GM19452 (cell line): ENCODE data around the gene XIAP.
A peak's percentile ranks its signal among the peaks of the same experiment; 100 is the strongest.
"Not testable (repeated sequence)": the region's sequence is repeated elsewhere in the genome, so short reads cannot be mapped to it uniquely, and the experiment has no call there.

Experiments
- ATAC-seq: cut with Tn5 transposase; IDR thresholded peaks from one replicate; pipeline ENCODE4 v1.9.1; 2021; ENCODE audit not compliant: unreplicated experiment

The XIAP gene

DNA sequence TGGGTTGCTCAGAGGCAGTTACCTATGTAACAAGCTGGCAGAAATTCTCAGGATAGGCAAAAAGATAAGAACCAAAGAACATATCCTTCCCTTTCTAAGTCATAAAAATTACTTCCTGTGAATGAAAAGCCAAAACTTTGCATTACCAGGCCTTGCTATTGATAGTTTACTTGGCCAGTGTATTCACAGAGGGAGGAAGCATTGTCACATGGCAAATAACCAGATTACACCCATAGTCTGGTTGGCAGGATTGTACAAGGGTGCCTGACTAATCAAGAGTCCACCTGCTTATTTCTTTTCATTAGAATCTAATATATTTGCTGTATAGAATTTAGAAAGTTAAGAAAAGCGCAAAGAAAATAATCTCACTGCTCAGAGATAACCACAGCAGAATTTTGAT is 14.1 kb downstream of the XIAP start:
- no peak for ATAC-seq

DNA sequence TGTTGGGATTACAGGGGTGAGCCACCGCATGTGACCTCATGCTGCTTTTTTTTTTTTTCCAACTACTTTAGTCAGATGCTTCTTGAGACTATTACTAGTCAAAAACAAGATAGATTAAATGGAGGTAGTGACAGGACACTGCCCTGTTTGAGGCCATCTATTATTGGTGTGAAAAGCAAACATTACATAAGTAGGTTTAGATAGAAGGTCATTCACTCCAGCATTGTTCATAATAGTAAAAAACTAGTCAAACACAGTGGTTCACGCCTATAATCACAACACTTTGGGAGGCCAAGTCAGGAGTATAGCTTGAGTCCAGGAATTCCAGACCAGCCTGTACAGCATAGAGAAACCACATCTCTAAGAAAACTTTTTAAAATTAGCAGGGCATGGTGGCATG is 16.3 kb downstream of the XIAP start:
- ATAC-seq = no peak

DNA sequence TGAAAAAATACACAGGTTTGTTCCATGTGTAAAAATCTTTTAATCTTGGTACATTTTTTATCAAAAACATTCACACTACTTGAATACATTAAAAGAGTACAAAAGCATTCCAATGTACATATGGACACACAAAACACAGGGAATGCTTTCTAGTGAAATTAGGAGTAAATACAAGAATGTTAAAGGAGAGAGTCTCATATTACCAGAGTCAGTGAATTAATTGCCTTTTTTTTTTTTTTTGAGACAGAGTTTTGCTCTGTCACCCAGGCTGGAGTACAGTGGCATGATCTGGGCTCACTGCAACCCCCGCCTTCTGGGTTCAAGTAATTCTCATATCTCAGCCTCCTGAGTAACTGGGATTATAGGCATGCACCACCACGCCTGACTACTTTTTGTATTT is 17.0 kb downstream of the XIAP start:
- ATAC-seq = no peak

DNA sequence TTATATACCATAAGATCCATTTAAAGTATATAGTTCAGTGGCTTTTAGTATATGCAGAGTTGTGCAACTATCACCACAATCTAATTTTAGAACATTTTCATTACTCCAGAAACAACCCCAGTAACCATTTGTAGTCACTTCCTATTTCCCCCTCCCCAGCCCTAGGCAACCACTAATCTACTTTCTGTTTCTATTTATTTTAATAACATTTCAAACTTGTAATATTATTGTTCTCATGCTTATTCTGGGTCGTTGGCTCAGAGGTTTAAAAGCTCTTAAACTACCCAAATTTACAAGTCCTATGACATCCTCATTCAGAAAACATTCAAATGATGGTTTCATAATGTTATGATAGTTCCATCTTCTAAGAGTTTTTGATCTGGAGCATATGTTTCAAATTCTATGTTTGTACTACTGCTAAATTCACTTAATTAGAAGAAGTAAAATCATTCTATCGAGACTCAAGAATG is 18.4 kb downstream of the XIAP start:
- ATAC-seq = peak; percentile 89

DNA sequence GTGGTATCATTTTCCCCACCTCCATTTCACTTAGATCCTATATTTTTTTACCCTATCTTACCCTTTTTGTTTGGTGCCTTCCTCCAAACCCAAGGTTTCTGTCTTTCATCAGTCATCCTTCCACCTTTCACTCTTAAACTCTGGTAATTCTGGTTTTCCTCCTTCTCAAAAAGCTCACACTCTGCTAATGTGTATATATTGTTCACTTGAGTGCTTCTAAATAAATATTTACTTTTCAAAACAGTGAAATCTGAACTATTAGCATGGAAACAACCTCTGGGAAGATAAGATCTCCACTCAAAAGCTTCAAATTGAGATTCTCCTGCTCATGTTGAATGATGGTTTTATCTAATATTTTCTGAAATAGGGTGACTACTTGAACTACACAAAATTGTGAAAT is 21.5 kb downstream of the XIAP start:
- no peak for ATAC-seq

DNA sequence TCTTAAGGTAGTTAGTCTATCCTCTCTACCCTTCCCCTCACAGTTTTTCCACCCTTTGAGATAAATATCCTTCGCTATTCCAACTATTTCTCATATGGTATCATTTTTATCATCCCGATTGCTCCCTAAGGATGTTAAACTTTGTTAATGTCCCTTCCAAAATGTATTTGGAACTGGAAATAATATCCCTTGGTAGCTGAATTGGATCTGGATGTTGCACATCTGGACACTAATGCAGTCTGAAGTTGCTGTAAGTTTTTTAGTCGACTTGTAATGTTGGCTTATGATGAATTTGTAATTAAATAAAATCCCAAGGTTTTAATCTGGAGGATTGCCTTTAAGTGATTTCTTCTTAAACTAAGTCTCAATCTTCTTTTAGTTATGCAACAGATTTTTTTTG is 22.5 kb downstream of the XIAP start:
- ATAC-seq = no peak

DNA sequence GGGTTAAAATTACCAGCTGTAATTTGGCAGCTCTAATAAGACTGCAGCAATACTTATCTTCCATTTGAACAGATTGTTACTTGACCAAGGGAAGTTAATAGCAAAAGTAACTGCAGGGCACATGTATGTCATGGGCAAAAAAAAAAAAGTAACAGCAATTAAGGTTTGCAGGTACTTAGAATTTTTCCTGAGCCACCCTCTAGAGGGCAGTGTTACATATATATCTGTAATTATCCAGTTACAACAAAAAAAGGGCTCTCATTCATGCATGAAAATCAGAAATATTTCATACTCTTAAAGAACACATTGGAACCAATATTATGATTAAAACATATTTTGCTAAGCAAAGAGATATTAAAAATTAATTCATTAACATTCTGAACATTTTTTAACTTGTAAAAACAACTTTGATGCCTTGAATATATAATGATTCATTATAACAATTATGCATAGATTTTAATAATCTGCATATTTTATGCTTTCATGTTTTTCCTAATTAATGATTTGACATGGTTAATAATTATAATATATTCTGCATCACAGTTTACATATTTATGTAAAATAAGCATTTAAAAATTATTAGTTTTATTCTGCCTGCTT is 25.1 kb downstream of the XIAP start:
- no peak for ATAC-seq

DNA sequence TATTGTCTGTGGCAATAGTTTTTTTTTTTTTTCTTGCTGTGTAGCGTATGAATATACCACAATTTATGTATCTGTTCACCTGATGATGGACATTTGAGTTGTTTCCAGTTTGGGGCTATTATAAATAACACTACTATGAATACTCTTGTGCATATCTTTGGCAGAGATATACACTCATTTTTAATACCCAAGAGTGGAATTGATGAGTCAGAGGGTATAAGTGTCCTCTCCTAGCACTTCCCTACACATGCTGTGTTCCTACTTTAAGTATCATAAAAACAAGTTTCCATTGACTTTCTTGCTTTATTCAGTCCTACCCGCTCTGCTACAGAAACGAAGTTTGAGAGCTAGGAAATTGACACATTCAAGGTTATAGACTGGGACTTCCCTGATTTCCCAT is 39.8 kb downstream of the XIAP start:
- ATAC-seq = no peak

DNA sequence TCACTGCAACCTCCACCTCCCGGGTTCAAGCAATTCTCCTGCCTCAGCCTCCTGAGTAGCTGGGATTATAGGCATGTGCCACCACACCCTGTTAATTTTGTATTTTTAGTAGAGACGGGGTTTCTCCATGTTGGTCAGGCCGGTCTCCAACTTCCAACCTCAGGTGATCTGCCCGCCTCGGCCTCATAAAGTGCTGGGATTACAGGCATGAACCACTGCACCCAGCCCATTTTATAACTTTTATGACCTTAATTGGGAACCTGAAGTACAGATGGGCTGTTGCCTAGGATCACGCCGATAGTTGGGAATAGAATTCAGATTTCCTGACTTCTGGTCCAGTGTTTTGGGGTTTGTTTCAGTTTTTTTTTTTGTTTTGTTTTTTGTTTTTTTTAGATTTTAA is 43.4 kb downstream of the XIAP start:
- not testable (repeated sequence) for ATAC-seq

DNA sequence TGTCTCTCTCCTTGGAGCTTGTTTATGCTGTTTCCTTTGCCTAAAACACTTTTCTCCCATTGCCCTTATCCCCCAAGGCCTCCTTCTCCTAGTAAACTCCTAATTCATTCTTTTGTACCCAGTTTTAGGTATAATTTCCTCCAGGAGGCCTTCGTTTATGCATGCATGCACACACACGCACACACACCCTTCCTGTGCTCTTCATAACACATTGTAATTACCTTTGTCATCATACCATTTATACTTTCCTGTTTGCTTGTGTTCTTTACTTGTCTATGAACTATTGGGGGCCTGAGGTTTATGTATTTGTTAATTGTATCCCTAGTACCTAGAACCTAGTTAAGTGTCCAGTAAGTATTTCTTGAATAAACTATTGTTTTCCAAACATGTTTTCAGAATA is 45.5 kb downstream of the XIAP start:
- ATAC-seq = no peak

DNA sequence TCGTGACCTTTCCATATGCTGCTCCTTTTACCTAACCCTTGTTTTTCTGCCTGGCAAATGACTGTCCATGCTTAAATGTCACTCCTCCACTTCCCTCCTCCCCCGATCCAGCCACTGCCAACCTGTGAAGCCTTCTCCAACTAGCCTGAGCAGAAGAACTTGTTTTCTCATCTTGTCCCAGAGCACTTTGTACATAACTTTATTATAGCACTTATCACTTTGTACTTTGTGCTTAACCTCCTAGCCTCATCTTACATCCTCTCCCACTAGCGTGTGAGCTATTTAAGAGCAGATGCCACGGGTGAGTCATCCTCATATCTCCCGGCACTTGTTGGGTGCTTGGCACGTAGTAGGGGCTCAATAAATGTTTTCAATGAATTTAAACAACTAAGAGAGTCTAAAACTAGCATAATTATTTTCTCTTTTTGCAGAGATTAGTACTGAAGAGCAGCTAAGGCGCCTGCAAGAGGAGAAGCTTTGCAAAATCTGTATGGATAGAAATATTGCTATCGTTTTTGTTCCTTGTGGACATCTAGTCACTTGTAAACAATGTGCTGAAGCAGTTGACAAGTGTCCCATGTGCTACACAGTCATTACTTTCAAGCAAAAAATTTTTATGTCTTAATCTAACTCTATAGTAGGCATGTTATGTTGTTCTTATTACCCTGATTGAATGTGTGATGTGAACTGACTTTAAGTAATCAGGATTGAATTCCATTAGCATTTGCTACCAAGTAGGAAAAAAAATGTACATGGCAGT is 46.9 kb downstream of the XIAP start:
- ATAC-seq = no peak

DNA sequence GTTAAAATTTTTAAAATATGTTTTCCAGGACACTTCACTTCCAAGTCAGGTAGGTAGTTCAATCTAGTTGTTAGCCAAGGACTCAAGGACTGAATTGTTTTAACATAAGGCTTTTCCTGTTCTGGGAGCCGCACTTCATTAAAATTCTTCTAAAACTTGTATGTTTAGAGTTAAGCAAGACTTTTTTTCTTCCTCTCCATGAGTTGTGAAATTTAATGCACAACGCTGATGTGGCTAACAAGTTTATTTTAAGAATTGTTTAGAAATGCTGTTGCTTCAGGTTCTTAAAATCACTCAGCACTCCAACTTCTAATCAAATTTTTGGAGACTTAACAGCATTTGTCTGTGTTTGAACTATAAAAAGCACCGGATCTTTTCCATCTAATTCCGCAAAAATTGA is 49.7 kb downstream of the XIAP start:
- ATAC-seq = no peak

DNA sequence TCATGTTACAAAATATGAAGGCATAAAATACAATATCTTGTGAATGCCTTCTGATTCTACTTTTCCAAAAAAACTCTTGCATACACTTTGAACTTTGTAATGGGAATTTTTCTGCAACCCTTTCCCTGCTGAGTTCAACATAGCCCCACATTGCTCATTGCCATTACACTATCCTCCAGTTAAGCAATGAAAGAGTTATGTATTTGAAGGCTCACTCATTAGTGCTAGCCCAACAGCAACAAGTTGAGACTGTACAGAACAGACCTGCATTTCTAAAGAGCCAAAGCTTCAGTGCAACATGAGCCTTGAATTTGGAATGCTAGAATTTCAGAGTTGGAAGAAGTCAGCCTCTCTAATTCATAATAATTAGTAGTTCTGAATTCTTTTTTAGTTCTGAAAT is 57.2 kb downstream of the XIAP start:
- ATAC-seq = no peak

DNA sequence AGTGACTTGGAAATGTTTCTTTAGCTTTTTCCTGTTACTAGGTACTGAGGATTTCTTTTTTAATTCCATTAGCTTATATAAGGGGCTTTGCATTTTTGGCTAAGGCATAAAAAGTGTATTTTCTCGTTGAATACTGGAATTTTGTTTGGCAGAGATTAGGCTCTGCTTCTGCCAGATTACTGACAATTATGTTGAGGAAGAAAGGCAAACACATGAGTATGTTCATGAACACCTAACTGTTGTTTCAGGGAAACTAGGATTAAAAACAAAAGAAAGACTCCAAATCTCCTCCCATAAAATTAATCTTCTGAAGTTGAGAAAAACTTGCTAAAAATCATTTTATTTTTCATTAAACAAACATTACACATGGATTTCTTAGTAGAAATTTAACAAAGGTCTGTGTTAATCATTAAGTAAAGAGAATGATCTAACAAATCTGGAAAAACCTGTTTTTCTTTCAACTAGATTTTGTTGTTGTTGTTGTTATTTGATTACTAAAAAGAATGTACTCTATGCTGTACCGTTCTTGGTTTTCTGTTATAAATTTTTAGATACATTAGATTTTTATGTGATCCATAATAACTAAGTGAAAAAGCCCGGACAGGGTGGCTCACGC is 58.4 kb downstream of the XIAP start:
- ATAC-seq = no peak

DNA sequence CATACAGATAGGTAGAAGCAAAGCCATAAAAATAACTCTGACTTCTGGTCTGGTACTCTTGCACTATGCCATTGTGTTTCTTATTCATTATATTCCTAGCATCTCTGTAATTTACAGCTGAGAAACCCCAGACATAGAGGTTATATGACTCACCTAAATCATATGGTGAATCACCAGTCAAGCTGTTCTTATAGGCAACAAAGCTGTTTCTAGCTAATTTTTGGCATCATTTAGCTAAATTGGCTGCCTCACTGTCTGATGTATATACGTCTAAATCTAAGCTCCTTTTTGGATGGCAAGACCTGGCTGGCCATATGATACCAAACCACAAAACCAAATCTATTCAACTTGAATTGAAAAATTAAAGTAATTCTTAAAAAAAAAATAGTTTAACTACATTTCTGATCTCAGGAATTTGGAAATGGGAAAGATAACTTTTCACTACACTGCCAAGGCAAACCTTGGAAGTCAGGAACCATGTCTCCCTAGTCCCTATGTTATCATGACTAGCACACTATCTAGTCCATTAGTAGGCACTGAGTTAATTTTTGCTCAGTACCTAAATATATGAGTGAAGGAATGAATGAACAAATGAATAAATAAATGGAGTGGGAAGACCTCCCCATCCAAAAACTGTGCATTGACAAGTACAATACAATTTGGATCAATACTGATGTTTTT is 60.4 kb downstream of the XIAP start:
- ATAC-seq = no peak

DNA sequence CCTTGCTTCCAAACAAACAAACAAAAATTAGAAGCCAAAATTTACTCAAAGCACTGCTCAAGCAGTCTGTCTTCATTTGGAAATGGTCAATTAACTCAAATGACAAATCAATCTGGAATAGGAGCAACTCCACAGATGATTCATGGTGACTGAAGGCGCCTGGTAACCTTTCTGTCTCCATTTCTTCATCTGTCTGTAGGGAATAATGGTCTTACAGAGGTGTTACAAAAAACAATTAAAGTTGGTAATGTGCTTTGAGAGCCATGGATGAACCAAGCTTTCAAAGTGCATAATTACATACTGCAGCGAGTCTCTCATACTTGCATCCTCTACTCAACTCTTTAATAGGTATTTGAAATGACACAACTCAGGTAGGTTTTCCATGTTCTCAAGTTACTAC is 63.4 kb downstream of the XIAP start:
- no peak for ATAC-seq

DNA sequence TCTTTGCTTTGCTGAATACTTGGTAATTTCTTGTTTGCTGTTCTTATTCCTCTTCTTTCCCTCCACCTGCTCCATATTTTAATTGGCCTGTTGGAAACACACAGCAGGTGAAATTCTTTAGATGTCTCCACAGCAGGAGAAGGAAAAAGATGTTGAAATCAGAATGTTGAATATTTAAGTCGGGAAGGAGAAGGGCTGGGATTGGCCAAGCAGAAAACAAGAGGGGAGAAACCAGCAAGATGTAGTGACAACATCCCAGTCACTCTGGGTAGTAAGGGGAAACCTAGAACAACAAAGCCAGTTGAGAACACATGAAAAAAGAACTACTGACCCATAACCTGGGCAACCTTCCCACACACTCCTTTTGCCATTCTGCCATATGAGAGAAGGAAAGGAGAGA is 64.3 kb downstream of the XIAP start:
- no peak for ATAC-seq

DNA sequence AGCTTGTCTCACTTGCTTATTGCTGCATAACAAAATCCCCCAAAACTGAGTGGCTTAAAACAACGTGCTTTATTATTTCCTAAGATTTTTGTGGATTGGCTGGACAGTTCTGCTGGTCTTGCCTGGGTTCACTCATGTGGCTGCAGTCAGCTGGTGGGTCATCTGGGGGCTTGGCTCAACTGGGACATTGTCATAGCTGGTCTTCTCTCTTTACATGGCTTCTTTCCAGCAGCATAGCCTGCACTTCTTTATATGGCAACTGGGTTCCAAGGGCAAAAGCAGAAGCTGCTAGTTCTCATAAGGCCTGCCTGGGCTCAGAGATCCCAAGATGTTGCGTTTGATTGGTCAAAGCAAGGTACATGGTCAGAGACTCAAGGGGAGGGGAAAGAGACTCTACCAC is 68.0 kb downstream of the XIAP start:
- no peak for ATAC-seq

DNA sequence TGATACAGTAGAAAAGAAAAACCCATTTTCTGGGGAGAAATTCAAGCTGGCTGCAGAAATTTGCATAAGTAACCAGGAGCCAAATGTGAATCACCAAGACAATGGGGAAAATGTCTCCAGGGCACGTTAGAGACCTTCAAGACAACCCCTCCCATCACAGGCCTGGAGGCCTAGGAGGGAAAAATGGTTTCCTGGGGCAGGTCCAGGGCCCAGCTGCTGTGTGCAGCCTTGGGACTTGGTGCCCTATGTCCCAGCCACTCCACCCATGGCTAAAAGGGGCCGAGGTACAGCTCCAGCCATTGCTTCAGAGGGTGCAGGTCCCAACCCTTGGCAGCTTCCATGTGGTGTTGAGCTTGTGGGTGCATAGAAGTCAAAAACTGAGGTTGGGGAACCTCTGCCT is 72.2 kb downstream of the XIAP start:
- not testable (repeated sequence) for ATAC-seq

DNA sequence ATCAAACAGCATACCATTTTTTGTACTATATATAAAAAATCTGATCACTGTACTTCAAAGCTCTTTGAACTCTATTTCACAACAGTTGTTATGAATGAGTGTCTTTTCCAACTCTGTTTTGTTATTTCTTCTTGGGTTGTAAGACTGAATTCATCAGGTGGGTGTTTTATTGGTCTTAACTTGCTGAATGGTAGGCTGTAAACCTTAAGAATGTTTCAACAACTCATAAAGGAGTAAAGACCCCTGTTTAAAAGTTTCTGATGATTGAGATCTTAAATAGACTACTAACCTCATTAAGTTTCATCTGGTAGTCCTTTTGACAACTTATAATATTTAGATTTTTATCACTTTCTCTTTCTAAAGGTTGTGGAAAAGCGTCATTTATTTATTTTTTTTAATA is 83.2 kb downstream of the XIAP start:
- no peak for ATAC-seq

DNA sequence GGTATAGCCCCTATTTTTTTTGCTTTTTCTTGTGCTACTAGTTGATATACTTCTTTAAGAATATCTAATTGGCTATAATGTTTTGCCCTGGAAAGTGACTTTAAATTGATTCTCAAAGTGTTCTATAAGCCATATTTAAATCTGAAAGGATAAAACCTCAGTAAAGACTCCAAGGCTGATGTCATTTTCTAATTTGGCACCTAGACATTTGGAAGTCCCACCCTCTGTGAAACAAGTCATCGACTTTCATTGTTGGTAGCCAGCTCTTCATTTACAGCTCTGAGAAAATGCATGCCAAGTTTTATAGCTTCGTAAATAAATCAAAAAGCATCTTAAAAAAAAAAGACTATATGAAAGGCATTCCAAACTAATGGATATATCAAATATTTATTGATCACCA is 83.6 kb downstream of the XIAP start:
- no peak for ATAC-seq

DNA sequence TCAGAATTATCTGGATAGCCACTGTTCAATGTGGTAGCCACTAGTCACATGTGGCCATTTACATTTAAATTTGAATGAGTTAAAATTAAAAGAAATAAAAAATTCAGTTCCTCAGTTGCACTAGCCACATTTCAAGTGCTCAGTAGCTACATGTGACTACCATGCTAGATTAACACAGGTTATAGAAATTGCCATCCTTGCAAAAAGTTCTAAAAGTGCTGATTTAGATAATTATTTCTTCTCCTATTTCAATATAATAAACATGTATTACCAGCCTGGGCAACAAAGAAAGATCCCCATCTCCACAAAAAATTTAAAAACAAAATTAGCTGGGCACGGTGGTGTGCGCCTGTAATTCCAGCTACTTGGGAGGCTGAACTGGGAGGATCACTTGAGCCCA is 90.0 kb downstream of the XIAP start:
- ATAC-seq = no peak
